GM04503 (cell line): ENCODE measurements around the gene ST6GALNAC3.

Experiments
- DNase-seq: peaks from one replicate; pipeline ENCODE4 v3.0.0-alpha.2; 2012; ENCODE audit warnings: low read depth

Gene ST6GALNAC3

DNA sequence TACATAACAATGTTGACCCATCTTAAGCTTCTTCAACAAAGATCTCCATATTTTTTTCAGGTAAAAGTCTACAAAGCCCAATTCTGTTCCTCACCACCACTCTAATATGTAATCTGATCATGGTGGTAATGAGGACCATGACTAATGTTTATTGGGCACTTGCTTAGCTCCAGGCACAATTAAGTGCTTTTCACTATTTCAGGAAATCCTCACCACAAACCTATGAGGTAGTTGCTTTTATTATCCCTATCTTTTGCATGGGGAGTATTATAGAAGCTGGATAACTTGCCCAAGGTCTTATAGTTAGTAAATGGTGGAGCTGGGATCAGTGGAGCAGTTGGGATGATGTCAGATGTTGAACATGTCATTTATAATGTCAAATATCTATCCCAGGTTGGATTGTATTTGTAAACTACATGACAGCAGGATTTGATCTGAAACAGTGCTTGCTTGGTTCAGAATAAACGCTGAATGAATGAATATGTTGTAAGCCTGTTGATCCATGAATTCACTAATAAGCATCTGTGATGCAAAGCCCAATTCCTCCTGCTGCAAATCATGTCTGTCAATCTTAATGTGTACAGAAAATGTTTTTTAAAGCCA lies 509.4 kb downstream of the ST6GALNAC3 start:
- DNase-seq, result no peak

GRCh38 chr1:76585980-76586674 lies 511.6 kb downstream of the ST6GALNAC3 start:
- DNase-seq, result no peak

DNA sequence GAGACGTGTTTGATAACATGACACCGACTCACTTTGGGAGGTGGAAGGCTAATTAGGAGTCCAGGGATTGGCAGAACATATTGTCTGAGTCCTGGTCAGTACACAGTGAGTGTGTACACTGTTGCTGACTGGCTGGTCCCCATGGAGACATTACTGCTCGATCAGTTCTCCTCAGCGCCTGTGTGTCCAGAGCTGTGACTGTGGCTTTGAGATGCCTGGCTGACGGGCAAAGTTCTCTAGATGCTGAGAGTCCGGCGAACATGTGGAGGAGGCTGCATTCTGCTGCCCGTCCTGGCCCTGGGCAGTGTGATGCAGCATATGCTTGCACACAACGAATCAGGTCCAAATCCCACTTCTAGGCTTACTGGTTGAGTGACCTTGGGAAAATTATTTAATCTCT lies 512.7 kb downstream of the ST6GALNAC3 start:
- no peak for DNase-seq

GRCh38 chr1:76591461-76591860 lies 516.9 kb downstream of the ST6GALNAC3 start:
- DNase-seq, result no peak

GRCh38 chr1:76591963-76592362 lies 517.4 kb downstream of the ST6GALNAC3 start:
- no peak for DNase-seq

DNA sequence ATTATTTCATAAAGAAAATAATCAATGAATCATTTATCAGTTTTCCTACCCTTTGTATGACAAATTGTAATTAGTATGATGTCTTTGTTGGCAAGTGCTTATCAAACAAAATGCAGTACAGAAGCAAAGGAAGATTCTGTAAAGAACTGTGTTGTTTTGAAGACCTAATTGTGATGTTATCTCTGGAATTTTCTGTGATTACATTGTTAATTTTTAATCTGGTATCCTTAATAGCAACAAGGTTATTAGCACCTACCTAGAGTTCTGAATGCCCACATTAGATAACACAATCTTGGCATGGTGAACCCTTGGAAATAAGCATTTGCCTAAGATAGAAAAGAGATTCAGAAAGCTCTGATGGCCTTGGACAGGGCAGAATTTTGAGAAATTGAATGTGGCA lies 518.6 kb downstream of the ST6GALNAC3 start:
- no peak for DNase-seq

GRCh38 chr1:76593618-76594017 lies 519.1 kb downstream of the ST6GALNAC3 start:
- no peak for DNase-seq

- DNase-seq, result no peak
Measured at GRCh38 chr1:76595024-76595423, 520.5 kb downstream of the ST6GALNAC3 start.

DNA sequence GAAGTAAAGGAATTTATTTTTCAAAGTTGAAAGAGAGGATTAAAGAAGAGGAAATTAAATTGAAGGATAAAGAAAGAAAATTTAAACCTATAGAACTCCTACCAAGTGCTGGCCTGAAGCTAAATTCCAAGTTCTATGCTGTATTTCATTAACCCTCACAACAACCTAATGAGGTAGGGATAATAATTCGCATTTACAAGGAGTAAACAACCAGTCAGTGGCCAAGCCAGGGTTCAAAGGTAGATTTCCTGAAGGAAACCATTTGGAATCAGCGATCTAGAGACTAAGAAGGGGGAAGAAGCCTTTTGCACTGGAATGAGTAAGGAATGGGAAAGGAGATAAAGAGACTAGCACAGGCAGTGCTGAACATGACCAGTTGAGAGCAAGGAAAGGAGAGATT lies 526.9 kb downstream of the ST6GALNAC3 start:
- no peak for DNase-seq

GRCh38 chr1:76607717-76608116 lies 533.2 kb downstream of the ST6GALNAC3 start:
- DNase-seq, result no peak

GRCh38 chr1:76611770-76612445 lies 537.4 kb downstream of the ST6GALNAC3 start:
- no peak for DNase-seq

GRCh38 chr1:76613886-76614285 lies 539.3 kb downstream of the ST6GALNAC3 start:
- DNase-seq, result no peak

DNA sequence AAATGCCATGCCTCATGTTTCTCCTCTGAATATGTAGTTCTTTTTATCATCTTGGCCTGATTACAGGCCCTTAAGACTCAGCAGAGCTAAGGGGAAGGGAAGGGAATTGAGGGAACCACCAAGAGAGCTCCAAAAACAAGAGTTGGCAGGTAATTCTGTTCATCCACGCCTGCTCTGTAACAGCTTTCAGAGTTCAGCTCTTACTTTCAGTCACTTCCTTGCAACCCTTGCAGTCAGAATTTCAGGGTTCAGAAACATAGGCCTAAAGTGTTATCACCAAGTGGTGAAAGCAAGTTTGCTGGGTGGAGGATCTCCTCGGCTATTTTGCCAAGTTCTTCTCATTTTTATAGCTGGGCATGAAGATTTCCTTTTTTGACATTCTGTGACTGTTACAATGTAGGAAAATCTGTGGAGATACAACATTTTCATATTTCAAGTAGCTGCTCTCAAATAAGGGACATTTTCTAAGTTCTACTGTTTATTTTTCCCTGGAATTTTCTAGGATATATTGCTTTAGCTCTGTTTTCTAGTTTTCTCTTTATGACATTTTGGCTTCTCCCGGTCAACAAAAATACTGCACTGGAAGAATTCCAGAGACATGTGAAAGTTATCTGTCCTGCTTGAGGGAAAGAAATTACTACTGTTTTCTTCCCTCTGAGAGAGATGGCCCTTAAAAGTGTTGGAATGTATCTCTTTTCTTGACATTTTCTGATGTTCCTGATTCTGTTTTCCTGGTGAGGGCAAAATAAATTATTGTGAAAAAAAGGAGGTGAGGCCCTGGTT lies 540.9 kb downstream of the ST6GALNAC3 start:
- DNase-seq, result no peak

DNA sequence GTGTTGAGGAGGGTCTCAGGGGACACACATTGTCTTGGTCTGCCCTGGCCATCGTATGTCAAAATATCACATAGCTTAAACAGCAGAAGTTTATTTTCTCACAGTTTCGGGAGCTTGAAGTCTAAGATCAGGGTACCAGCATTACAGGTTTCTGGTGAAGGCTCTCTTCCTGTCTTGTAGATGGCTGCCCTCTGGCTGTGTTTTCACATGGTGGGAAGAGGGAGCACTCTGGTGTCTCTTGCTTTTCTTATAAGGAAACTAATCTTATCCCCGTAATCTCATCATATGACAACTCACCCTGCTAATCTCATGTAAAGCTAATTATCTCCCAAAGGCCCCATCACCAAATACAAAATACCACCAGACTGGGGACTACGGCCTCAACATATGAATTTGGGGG lies 545.8 kb downstream of the ST6GALNAC3 start:
- DNase-seq, result no peak

DNA sequence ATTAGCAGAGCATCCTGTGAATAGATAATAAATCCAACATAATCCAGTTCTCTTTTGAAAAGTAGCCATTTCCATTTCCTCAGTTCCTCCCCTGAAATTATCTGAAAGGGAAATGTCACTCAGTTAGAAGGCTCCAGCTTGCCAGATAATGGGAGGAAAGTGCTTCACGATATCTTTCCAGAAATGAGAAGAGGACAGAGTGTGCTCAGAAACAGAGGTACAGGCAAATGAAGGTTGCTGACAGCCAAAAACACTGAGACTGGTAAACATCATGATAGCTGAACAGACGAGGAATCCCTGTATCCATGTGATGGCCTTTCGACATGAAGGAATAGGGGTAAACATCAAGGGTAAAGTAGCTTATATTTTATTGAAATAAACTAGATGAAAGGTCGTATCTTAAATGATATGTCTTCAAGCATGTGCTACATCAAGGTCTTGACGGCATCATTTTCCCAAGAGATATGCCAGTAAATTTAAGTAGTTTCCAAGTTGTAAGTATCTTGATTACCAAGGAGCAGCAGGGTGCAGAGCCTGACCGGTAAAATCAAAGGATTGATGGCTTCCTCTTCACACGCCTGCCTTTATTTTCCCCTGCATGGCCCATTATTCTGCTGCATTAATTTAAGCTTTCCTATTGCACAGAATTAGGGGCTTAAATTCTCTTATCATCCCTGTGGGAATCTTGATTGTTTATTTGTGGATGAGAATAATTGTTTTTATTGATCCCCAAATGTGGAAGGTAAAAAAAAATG lies 548.4 kb downstream of the ST6GALNAC3 start:
- DNase-seq, result no peak

- no peak for DNase-seq
Measured at GRCh38 chr1:76625886-76626678, 551.5 kb downstream of the ST6GALNAC3 start.

GRCh38 chr1:76627498-76627897 lies 553.0 kb downstream of the ST6GALNAC3 start:
- no peak for DNase-seq

DNA sequence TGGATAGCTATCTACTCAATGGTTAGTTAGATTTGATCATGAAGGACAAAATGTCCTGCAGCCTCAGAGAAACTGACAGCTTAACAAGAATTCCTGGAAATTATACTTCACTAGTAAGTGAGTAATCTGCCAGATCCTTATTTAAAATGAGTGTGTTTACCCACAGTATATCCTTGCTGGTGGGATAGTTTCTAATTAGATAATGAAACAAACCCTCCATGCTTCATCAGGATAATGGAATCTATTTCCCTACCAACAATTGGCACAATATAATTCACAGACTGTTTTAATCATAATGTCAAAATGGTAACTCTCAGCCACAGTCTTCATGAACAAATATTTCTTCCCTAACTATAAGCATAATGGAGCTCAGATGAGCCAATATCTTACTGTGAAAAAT lies 553.4 kb downstream of the ST6GALNAC3 start:
- DNase-seq, result no peak

- no peak for DNase-seq
Measured at GRCh38 chr1:76632136-76632535, 557.6 kb downstream of the ST6GALNAC3 start.

DNA sequence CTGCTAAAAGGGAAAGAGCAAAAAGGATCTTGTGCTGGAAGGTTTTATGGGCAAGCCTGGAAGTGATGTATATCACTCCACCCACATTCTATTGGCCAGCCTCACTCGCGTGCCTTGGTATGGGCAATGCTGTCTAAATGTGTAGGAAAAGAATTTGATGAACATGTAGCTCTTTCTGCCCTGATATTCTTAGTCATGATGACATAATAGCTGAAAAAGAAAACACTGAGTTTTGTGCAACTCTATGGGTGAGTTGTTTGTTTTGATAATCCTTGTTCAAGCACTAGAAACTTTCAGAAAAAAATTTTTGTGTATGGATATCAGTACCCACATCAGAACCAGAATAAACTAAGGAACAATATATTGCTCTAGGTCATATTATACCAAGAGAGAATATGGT lies 561.2 kb downstream of the ST6GALNAC3 start:
- no peak for DNase-seq

DNA sequence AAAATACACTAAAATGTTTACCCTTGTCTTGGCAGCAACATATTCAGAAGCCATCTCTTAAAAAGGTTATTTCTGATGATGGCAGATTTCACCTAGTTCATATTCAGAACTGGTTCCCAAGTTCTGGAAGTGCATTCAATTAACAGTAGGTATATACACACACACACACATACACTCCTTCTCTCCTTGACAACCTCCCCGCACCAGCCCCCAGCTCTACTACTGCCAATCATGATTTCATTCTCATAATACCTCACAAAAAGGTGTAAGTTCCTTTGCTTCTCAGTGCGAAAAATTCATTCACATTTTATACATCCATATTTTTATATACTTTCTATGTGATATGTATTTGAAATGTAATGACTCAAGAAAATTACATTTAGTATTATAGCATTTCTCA lies 564.6 kb downstream of the ST6GALNAC3 start:
- DNase-seq, result no peak
